Spleen (tissue), 7 donors: Measurements from ENCODE around the gene FAM76B.

Source experiments
- POLR2A ChIP-seq, 3 donors: fragments of 450-650 bp; IDR thresholded peaks; one replicate each; pipeline ENCODE4 v1.5.1; 2017; ENCODE audit warnings: antibody characterized with exemption in 3 of 3, mild to moderate bottlenecking in 1 of 3
- TF ChIP-seq, protein P1 (sequence below), 11 experiments: fragments of 200-600 bp in 7 of 11; fragments of 450-650 bp in 4 of 11; sonication (generic) in 4 of 11; IDR thresholded peaks in 8 of 11; conservative IDR thresholded peaks in 3 of 11; 1 replicate in 7 of 11; 2 replicates in 4 of 11; pipeline versions ENCODE4 v1.4.0 to v1.8.0; 2016 to 2021; ENCODE audit warnings: antibody characterized with exemption in 11 of 11, inconsistent platforms in 4 of 11, mild to moderate bottlenecking in 1 of 11
- donor health status: DM: no; HTN: no; CAD: no; lungs with moderate emphysema.
- donor health status: DM: no; HTN: no; CAD: no.
- donor health status: DM: no; HTN: no; CAD: no.

DNA sequence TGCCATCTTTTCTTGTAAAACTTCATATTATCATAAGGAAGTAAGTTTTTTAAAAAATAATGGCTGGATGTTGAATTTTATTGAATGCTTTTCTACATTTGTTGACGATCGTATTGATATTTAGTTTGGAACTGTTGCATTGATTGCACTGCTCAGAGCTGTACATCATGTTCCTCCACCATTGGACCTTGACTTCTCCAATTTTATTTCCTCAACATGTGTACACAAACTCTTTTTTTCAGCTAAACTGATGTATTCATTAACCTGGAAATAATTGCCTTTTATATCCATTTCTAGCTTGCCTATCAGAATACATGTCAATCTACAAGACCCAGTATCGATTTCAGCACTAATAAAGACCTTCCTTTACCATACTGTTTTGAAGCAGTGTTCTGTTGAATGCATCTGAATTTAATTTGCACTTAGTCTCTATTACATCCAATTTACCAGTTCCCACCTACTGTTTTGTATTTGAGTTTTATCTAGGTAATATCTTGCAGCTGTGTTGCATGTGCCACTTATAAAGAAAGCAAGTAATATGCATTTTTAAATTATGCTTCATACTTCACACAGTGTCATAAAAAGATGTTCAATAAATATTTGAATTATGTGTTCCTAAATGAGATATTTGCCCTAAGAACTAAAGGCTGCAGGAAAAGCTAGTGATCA, 6.2 kb upstream of the FAM76B start:
- TF ChIP-seq POLR2A (IDR thresholded peaks at IDR 0.05): no peak
- TF ChIP-seq, protein P1, sequence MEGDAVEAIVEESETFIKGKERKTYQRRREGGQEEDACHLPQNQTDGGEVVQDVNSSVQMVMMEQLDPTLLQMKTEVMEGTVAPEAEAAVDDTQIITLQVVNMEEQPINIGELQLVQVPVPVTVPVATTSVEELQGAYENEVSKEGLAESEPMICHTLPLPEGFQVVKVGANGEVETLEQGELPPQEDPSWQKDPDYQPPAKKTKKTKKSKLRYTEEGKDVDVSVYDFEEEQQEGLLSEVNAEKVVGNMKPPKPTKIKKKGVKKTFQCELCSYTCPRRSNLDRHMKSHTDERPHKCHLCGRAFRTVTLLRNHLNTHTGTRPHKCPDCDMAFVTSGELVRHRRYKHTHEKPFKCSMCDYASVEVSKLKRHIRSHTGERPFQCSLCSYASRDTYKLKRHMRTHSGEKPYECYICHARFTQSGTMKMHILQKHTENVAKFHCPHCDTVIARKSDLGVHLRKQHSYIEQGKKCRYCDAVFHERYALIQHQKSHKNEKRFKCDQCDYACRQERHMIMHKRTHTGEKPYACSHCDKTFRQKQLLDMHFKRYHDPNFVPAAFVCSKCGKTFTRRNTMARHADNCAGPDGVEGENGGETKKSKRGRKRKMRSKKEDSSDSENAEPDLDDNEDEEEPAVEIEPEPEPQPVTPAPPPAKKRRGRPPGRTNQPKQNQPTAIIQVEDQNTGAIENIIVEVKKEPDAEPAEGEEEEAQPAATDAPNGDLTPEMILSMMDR (IDR thresholded peaks at IDR 0.05 in 8 of 11, conservative IDR thresholded peaks at IDR 0.05 in 3 of 11): no peak
